Left ventricle myocardium superior (tissue), 1 donor: ENCODE measurements around the gene CHI3L1. TPM values are rescaled to one million over a fixed set of nuclear protein-coding genes. Genes with fewer than 3 reads are reported as not detected.

Source experiments
- ATAC-seq: fragments of 200-7000 bp; cut with Tn5 transposase; one replicate; pipeline ENCODE4 v1.9.1; 2020; ENCODE audit warnings: mild to moderate bottlenecking, moderate library complexity
- DNase-seq: peaks from one replicate; pipeline ENCODE4 v3.0.0-alpha.2; 2020
- intact Hi-C: fragments of 100-400 bp; cut with micrococcal nuclease; formaldehyde crosslinking; loops from one replicate; pipeline ENCODE4 v1.11.0; 2022
- total RNA-seq: library from RNA; stranded (reverse); fragmentation: NEBNext Ultra II Directional; extraction: Animal tissue kit (Norgen Biotek cat#: 25700); gene quantifications from one replicate; pipeline ENCODE4 v1.2.1, GENCODE V29; 2021
- donor health status: DM: no; HTN: yes; CAD: no; lungs with severe emphysema.

CHI3L1 gene
- total RNA-seq, 1 donor from 2014 or later: 1.0 TPM

DNA sequence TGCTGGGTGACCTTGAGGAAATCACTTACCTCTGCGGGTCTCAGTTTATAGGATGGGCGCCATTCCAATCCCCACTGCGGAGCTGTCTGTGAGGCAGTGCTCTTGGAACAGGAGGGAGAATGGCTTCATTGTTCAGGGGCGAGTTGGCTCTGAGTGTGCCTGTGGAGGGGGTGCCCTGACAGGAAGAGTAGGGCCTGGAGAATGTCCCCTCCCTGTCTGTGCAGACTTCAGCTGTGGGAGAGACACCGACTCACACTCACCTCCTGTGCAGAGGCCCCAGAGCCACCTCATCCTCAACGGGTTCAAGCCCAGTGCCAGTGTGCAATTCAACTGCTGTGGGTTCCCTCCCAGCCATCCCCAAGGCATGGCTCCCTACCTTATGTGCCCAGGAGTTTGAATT, 41.8 kb downstream of the CHI3L1 start:
- intact Hi-C loops: no loop called here
- DNase-seq (no peak), ATAC-seq (no peak)

DNA sequence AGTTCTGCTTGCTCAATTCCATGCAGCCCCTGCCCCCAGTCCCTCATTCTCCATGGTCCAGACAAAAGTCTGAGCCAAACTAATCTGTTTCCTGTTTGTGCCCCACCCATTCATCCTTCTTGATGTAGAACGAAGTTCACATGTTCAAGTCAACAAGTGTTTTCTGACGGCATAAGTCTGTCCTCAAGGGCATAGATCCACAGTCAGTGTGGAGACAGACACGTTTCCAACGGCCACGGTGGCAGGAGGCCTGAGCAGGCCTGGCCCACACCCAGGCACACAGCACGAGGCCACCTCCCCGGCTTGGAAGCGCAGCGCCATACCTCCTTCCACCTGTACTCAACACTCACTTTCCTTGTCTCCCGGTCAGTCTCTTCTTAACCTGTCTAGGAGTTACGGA, 42.9 kb downstream of the CHI3L1 start:
- DNase-seq (peak; percentile 53), ATAC-seq (peak; percentile 81)
- intact Hi-C loops: no loop called here

DNA sequence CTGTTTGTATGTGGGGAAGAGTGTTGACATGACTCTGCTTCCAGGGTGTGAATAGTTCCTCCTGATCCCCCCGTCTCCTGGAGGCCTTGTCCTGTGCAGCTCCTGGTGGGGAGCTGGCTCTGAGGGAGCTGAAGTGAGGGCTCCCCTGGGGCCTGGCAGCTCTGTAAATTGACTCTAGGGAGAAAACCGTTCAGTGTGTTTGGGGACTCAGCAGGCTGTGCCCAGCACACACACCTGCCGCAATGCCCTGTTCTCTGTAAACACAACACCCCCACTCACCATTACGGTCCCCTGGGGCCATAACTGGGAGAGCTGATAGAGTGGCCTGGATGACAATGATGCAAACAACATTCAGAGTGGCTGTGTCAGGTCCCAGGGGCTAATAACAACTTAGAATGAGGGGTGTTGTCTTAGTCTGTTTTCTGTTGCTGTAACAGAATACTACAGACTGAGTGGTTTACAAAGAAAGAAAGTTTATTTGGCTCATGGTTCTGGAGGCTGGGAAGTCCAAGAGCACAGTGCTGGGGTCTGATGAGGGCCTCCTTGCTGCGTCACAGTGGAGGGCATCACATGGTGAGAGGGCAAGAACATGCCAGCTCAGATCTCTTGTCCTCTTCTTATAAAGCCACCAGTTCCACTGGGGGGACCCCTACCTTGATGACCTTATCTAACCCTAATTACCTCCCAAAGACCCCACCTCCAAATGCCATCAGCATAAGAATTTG, 43.7 kb downstream of the CHI3L1 start:
- ATAC-seq (no peak), DNase-seq (no peak)
- intact Hi-C loops: no loop called here

- DNase-seq: no peak
- intact Hi-C loops: no loop called here
- no peak for ATAC-seq
Observed at GRCh38 chr1:203142124-203142523, 44.4 kb downstream of the CHI3L1 start.

- DNase-seq (no peak), ATAC-seq (peak; percentile 48)
- intact Hi-C loops: no loop called here
Observed at GRCh38 chr1:203140743-203141520, 45.6 kb downstream of the CHI3L1 start.

DNA sequence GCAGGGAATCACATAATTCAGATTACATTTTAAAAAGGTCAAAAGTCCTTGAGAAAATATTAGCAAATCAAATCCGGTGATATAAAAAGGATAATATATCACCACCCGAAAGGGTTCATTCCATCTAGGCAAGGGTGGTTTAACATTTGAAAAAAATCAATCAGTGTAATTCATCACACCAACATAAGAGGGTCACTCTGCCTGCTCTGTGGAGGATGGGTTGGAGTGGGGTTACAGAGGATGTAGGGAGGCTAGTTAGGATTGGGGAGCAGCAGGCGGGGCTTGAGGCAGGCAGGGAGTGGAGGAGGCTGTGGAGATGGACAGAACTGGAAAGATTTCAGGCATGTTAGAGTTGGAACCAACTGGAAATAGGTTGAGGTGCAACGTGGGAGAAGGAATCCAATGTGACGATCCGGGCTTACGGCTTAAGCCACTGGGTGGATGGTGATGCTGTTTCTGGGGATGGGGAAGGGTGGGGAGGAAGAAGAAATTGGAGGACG, 46.5 kb downstream of the CHI3L1 start:
- no peak for ATAC-seq
- intact Hi-C loops: no loop called here

GRCh38 chr1:203138066-203138465, 48.4 kb downstream of the CHI3L1 start:
- intact Hi-C loops: no loop called here
- ATAC-seq (no peak), DNase-seq (no peak)

More for the DNA sequence above, 46.5 kb downstream of the CHI3L1 start:
- DNase-seq: no peak

GRCh38 chr1:203137324-203137723, 49.2 kb downstream of the CHI3L1 start:
- DNase-seq: no peak
- ATAC-seq: no peak
- intact Hi-C loops: no loop called here

DNA sequence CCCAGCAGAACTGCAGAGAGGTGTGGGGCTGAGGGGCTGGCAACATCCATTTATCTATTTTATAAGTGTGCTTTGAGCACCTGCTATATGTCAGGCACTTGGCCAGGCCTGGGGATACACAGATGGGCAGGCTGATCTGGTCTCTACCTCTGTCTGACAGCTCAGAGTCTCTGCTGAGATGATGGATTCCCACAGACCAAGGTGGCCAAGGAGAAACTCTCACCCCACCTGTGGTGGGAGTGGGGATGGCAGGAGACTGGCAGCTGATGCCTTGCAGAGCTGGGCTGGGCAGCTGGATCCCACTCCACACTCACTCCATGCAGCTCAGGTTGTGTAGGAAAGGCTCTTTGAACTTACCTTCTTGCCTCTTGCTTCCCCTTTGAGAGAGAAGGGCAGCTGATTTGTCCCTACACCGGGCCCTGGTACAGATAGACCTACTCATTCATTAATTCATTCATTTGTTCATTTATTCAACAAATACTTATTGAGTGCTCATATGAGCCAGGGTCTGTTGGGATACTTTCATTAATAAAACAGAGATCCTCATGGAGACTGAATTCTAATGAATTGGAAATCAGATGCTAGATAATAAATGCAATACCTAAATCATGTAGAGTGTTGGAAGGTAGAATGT, 50.0 kb downstream of the CHI3L1 start:
- ATAC-seq (no peak), DNase-seq (no peak)
- intact Hi-C loops: no loop called here

GRCh38 chr1:203135636-203136305, 50.7 kb downstream of the CHI3L1 start:
- DNase-seq (no peak), ATAC-seq (no peak)
- intact Hi-C loops: no loop called here

GRCh38 chr1:203133970-203134725, 52.4 kb downstream of the CHI3L1 start:
- intact Hi-C loops: no loop called here
- DNase-seq (no peak), ATAC-seq (peak; percentile 2)

- ATAC-seq (no peak), DNase-seq (no peak)
- intact Hi-C loops: no loop called here
Observed at GRCh38 chr1:203131548-203132200, 54.8 kb downstream of the CHI3L1 start.

DNA sequence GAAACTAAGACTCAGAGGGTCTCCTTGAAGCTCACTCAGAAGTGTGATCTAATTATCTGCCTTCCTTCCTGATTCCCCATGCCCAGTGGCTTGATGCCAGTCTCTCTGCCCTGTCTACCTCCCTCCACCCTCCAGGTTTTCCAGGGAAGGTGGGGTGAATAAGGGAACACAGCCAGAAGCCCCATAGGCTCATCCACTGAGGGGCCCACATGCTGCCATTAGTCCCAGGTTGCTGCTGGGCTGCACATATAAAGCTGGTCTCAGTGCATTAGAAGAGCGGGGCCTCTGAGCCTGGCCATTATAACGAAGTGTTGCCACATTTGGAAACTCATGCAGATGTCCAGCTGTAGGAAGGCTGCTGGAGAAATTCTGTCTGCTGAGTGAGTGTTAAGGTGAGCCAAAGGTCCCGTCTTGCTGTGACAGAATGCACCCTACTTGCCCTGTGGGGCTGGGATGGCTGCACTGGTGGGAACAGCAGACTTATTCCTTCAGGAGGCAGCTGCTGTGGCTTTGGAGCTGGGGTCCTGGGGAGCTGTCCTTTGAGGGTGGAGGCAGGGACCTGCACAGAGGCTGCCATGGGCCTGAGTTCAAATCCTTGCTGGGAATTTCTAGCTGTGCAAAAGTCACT, 56.0 kb downstream of the CHI3L1 start:
- ATAC-seq: peak; percentile 56
- intact Hi-C loops: no loop called here
- DNase-seq: no peak

GRCh38 chr1:203129501-203130231, 56.8 kb downstream of the CHI3L1 start:
- peak; percentile 70 for ATAC-seq

More at GRCh38 chr1:203129501-203130231, 56.8 kb downstream of the CHI3L1 start:
- intact Hi-C loops: no loop called here
- peak; percentile 85 for DNase-seq
